ENCODE data around the gene KCNK3.
A peak's percentile ranks its signal among the peaks of the same experiment; 100 is the strongest.

KCNK3 gene

GRCh38 chr2:26721115-26722032, 28.9 kb downstream of the KCNK3 start:
- Histone ChIP-seq H3K4me1 (ENCODE audit: control insufficient read depth, insufficient read depth, low read length) (peaks cover 66% of the 10 kb centered on the region), H3K36me3 (ENCODE audit: control insufficient read depth, insufficient read depth, low read length) (no peaks in the 10 kb centered on the region), H3K9me3 (ENCODE audit: control insufficient read depth, low read length) (no peaks in the 10 kb centered on the region), H3K4me3 (ENCODE audit: low read length) (no peak overlapping the region), H3K9ac (ENCODE audit: low read length) (peak overlapping the region; percentile 38), H3K27me3 (ENCODE audit: control insufficient read depth, insufficient read depth, low read length) (no peaks in the 10 kb centered on the region)

GRCh38 chr2:26722328-26722727, 29.8 kb downstream of the KCNK3 start:
- H3K4me1 ChIP-seq (ENCODE audit: control insufficient read depth, insufficient read depth, low read length), result peaks cover 66% of the 10 kb centered on the region
- H3K36me3 ChIP-seq (ENCODE audit: control insufficient read depth, insufficient read depth, low read length), result no peaks in the 10 kb centered on the region
- H3K4me3 ChIP-seq (ENCODE audit: low read length), result no peak overlapping the region
- H3K27me3 ChIP-seq (ENCODE audit: control insufficient read depth, insufficient read depth, low read length), result no peaks in the 10 kb centered on the region
- no peak overlapping the region for H3K9ac ChIP-seq (ENCODE audit: low read length)
- no peaks in the 10 kb centered on the region for H3K9me3 ChIP-seq (ENCODE audit: control insufficient read depth, low read length)

GRCh38 chr2:26722911-26723310, 30.4 kb downstream of the KCNK3 start:
- Histone ChIP-seq H3K9ac (ENCODE audit: low read length) (no peak overlapping the region), H3K9me3 (ENCODE audit: control insufficient read depth, low read length) (no peaks in the 10 kb centered on the region), H3K4me1 (ENCODE audit: control insufficient read depth, insufficient read depth, low read length) (peaks cover 66% of the 10 kb centered on the region), H3K4me3 (ENCODE audit: low read length) (no peak overlapping the region), H3K27me3 (ENCODE audit: control insufficient read depth, insufficient read depth, low read length) (no peaks in the 10 kb centered on the region), H3K36me3 (ENCODE audit: control insufficient read depth, insufficient read depth, low read length) (no peaks in the 10 kb centered on the region)

GRCh38 chr2:26723475-26723874, 31.0 kb downstream of the KCNK3 start:
- Histone ChIP-seq H3K27me3 (ENCODE audit: control insufficient read depth, insufficient read depth, low read length) (no peaks in the 10 kb centered on the region), H3K4me3 (ENCODE audit: low read length) (no peak overlapping the region), H3K36me3 (ENCODE audit: control insufficient read depth, insufficient read depth, low read length) (no peaks in the 10 kb centered on the region), H3K9me3 (ENCODE audit: control insufficient read depth, low read length) (no peaks in the 10 kb centered on the region), H3K9ac (ENCODE audit: low read length) (peak overlapping the region; percentile 10), H3K4me1 (ENCODE audit: control insufficient read depth, insufficient read depth, low read length) (peaks cover 66% of the 10 kb centered on the region)

GRCh38 chr2:26723991-26724750, 31.6 kb downstream of the KCNK3 start:
- H3K4me1 ChIP-seq (ENCODE audit: control insufficient read depth, insufficient read depth, low read length), result peaks cover 66% of the 10 kb centered on the region
- peak overlapping the region; percentile 10 for H3K9ac ChIP-seq (ENCODE audit: low read length)
- no peaks in the 10 kb centered on the region for H3K9me3 ChIP-seq (ENCODE audit: control insufficient read depth, low read length)
- no peak overlapping the region for H3K4me3 ChIP-seq (ENCODE audit: low read length)
- H3K27me3 ChIP-seq (ENCODE audit: control insufficient read depth, insufficient read depth, low read length), result peaks cover 5% of the 10 kb centered on the region
- H3K36me3 ChIP-seq (ENCODE audit: control insufficient read depth, insufficient read depth, low read length), result no peaks in the 10 kb centered on the region

- Histone ChIP-seq H3K4me3 (ENCODE audit: low read length) (no peak overlapping the region), H3K9me3 (ENCODE audit: control insufficient read depth, low read length) (no peaks in the 10 kb centered on the region), H3K9ac (ENCODE audit: low read length) (no peak overlapping the region), H3K4me1 (ENCODE audit: control insufficient read depth, insufficient read depth, low read length) (peaks cover 58% of the 10 kb centered on the region), H3K27me3 (ENCODE audit: control insufficient read depth, insufficient read depth, low read length) (peaks cover 5% of the 10 kb centered on the region), H3K36me3 (ENCODE audit: control insufficient read depth, insufficient read depth, low read length) (no peaks in the 10 kb centered on the region)
These were observed 32.4 kb downstream of the KCNK3 start for GRCh38 chr2:26724784-26725520.

- Histone ChIP-seq H3K9ac (ENCODE audit: low read length) (no peak overlapping the region), H3K4me3 (ENCODE audit: low read length) (no peak overlapping the region), H3K27me3 (ENCODE audit: control insufficient read depth, insufficient read depth, low read length) (peaks cover 5% of the 10 kb centered on the region), H3K36me3 (ENCODE audit: control insufficient read depth, insufficient read depth, low read length) (no peaks in the 10 kb centered on the region), H3K4me1 (ENCODE audit: control insufficient read depth, insufficient read depth, low read length) (peaks cover 53% of the 10 kb centered on the region), H3K9me3 (ENCODE audit: control insufficient read depth, low read length) (no peaks in the 10 kb centered on the region)
These were observed 32.9 kb downstream of the KCNK3 start for GRCh38 chr2:26725521-26725820.

- Histone ChIP-seq H3K9me3 (ENCODE audit: control insufficient read depth, low read length) (no peaks in the 10 kb centered on the region), H3K4me1 (ENCODE audit: control insufficient read depth, insufficient read depth, low read length) (peaks cover 45% of the 10 kb centered on the region), H3K36me3 (ENCODE audit: control insufficient read depth, insufficient read depth, low read length) (no peaks in the 10 kb centered on the region), H3K27me3 (ENCODE audit: control insufficient read depth, insufficient read depth, low read length) (peaks cover 5% of the 10 kb centered on the region), H3K4me3 (ENCODE audit: low read length) (no peak overlapping the region), H3K9ac (ENCODE audit: low read length) (no peak overlapping the region)
These were observed 33.7 kb downstream of the KCNK3 start for GRCh38 chr2:26726228-26726627.

- H3K4me3 ChIP-seq (ENCODE audit: low read length), result no peak overlapping the region
- H3K27me3 ChIP-seq (ENCODE audit: control insufficient read depth, insufficient read depth, low read length), result peaks cover 5% of the 10 kb centered on the region
- no peaks in the 10 kb centered on the region for H3K9me3 ChIP-seq (ENCODE audit: control insufficient read depth, low read length)
- no peak overlapping the region for H3K9ac ChIP-seq (ENCODE audit: low read length)
- peaks cover 28% of the 10 kb centered on the region for H3K4me1 ChIP-seq (ENCODE audit: control insufficient read depth, insufficient read depth, low read length)
- no peaks in the 10 kb centered on the region for H3K36me3 ChIP-seq (ENCODE audit: control insufficient read depth, insufficient read depth, low read length)
These were observed 35.4 kb downstream of the KCNK3 start for GRCh38 chr2:26727641-26728561.

- H3K9ac ChIP-seq (ENCODE audit: low read length), result no peak overlapping the region
- H3K9me3 ChIP-seq (ENCODE audit: control insufficient read depth, low read length), result no peaks in the 10 kb centered on the region
- no peaks in the 10 kb centered on the region for H3K36me3 ChIP-seq (ENCODE audit: control insufficient read depth, insufficient read depth, low read length)
- peaks cover 14% of the 10 kb centered on the region for H3K4me1 ChIP-seq (ENCODE audit: control insufficient read depth, insufficient read depth, low read length)
- no peak overlapping the region for H3K4me3 ChIP-seq (ENCODE audit: low read length)
- H3K27me3 ChIP-seq (ENCODE audit: control insufficient read depth, insufficient read depth, low read length), result peaks cover 5% of the 10 kb centered on the region
These were observed 36.8 kb downstream of the KCNK3 start for GRCh38 chr2:26729311-26729710.

GRCh38 chr2:26730549-26731344, 38.2 kb downstream of the KCNK3 start:
- Histone ChIP-seq H3K9me3 (ENCODE audit: control insufficient read depth, low read length) (no peaks in the 10 kb centered on the region), H3K4me3 (ENCODE audit: low read length) (no peak overlapping the region), H3K4me1 (ENCODE audit: control insufficient read depth, insufficient read depth, low read length) (no peaks in the 10 kb centered on the region), H3K9ac (ENCODE audit: low read length) (no peak overlapping the region), H3K36me3 (ENCODE audit: control insufficient read depth, insufficient read depth, low read length) (no peaks in the 10 kb centered on the region), H3K27me3 (ENCODE audit: control insufficient read depth, insufficient read depth, low read length) (peaks cover 5% of the 10 kb centered on the region)
